ENCODE results near the gene NEUROD2.

DNA sequence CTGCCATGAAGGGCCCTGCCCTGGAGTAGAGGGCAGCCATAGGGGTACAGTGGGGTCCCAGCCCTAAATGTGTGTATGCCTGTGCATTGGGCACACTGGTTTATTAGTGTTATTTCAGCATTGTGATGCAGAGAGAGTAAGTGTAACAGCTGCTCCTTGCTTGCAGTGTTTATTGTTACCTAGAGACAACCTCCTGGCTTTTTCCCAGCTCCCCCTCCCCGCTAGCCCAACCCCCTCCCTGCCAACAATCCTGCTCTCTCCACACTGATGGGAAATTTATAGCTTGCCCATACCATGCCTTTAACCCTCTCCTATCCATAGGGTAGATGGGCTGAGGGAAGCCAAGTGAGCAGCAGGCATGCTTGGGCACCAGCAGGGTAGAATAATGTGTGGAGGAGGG, 51.3 kb downstream of the NEUROD2 start:
- TF ChIP-seq POLR2A (IDR thresholded peaks at IDR 0.05; ENCODE audit: low read depth, low read length), result no peak
- TF ChIP-seq, protein P1, sequence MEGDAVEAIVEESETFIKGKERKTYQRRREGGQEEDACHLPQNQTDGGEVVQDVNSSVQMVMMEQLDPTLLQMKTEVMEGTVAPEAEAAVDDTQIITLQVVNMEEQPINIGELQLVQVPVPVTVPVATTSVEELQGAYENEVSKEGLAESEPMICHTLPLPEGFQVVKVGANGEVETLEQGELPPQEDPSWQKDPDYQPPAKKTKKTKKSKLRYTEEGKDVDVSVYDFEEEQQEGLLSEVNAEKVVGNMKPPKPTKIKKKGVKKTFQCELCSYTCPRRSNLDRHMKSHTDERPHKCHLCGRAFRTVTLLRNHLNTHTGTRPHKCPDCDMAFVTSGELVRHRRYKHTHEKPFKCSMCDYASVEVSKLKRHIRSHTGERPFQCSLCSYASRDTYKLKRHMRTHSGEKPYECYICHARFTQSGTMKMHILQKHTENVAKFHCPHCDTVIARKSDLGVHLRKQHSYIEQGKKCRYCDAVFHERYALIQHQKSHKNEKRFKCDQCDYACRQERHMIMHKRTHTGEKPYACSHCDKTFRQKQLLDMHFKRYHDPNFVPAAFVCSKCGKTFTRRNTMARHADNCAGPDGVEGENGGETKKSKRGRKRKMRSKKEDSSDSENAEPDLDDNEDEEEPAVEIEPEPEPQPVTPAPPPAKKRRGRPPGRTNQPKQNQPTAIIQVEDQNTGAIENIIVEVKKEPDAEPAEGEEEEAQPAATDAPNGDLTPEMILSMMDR (IDR thresholded peaks at IDR 0.05; ENCODE audit: extremely low read depth in 1 of 2, insufficient read depth in 1 of 2, low read depth in 1 of 2, low read length in 2 of 2), result no peak
- TF ChIP-seq EZH2 (IDR thresholded peaks at IDR 0.05; ENCODE audit: borderline replicate concordance, low read depth, low read length, severe bottlenecking), result no peak
- no peak for TF ChIP-seq FOS (IDR thresholded peaks at IDR 0.05; ENCODE audit: borderline replicate concordance, insufficient read depth, low read length)
- TF ChIP-seq, protein P2, sequence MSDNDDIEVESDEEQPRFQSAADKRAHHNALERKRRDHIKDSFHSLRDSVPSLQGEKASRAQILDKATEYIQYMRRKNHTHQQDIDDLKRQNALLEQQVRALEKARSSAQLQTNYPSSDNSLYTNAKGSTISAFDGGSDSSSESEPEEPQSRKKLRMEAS (IDR thresholded peaks at IDR 0.05; ENCODE audit: insufficient read depth, insufficient read length), result no peak

Measured in endothelial cell of umbilical vein (primary cell).